ENCODE measurements around the gene PRPF8. TPM values are rescaled to one million over a fixed set of nuclear protein-coding genes. Genes with fewer than 3 reads are reported as not detected.
A peak's percentile ranks its signal among the peaks of the same experiment; 100 is the strongest.

Gene PRPF8
- total RNA-seq, 4 donors from 2014 or later = 123 to 413 (median 243) TPM

DNA sequence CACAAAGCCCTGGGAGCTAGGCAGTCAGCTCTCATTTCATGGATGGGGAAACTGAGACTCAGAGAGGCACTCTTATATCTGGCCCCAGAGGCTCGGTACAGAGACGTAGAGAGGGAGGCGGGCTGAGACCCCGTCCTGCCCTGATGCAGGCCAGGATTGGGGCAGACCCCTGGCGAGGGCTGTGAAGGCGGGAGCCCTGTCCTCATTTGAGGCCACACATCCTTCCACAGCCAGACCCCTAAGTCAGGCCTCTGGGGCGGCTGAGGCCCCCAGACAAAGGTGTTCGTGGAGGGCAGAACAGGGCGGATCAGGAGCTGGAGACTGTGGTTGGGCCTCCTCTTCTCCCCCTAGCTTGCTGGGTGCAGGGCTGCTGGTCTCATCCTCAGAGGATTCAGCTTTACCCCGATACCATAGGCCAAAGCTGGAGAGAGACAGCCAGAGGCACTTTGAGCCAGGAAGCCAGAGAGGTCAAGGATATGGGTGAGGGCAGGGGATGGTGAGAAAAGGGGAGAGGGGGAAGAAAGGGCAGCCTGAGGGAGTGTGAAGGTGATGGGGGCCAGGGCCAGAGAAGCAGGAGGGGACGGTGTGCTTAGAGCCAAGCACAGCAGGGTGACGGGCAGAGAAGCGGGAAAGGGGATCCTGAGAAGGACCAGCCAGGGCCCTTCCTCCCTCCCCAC, 38.3 kb downstream of the PRPF8 start:
- no peak for DNase-seq
- H3K27ac ChIP-seq = peak overlapping the region; percentile 56 to 75
- H3K4me3 ChIP-seq = no peak overlapping the region
- no peak for TF ChIP-seq POLR2A (IDR thresholded peaks at IDR 0.05)
- TF ChIP-seq, protein P1, sequence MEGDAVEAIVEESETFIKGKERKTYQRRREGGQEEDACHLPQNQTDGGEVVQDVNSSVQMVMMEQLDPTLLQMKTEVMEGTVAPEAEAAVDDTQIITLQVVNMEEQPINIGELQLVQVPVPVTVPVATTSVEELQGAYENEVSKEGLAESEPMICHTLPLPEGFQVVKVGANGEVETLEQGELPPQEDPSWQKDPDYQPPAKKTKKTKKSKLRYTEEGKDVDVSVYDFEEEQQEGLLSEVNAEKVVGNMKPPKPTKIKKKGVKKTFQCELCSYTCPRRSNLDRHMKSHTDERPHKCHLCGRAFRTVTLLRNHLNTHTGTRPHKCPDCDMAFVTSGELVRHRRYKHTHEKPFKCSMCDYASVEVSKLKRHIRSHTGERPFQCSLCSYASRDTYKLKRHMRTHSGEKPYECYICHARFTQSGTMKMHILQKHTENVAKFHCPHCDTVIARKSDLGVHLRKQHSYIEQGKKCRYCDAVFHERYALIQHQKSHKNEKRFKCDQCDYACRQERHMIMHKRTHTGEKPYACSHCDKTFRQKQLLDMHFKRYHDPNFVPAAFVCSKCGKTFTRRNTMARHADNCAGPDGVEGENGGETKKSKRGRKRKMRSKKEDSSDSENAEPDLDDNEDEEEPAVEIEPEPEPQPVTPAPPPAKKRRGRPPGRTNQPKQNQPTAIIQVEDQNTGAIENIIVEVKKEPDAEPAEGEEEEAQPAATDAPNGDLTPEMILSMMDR (IDR thresholded peaks at IDR 0.05) = no peak
- no peaks in the 10 kb centered on the region for H3K9me3 ChIP-seq
- peaks cover 0 to 20% of the 10 kb centered on the region in 2 donors for H3K4me1 ChIP-seq
- intact Hi-C loops (cut with DNase I; ENCODE audit: low total_unique reads) = loop anchor here (5.0 kb wide), 1 partner anchor 64 kb away; no protein-coding TSS in a partner anchor
- H3K36me3 ChIP-seq = no peaks in the 10 kb centered on the region
- H3K27me3 ChIP-seq = no peaks in the 10 kb centered on the region

GRCh38 chr17:1645207-1646171, 39.2 kb downstream of the PRPF8 start, which contains the start of gene SCARF1:
Gene SCARF1 (minus strand): TSS chr17:1645732. CDS start chr17:1645697, 35 bp downstream.
- peak within 1 kb of the TSS; percentile 56 to 75 for H3K27ac ChIP-seq
- intact Hi-C loops (cut with DNase I; ENCODE audit: low total_unique reads) = loop anchor here (5.0 kb wide), 1 partner anchor 63 kb away; no protein-coding TSS in a partner anchor
- H3K27me3 ChIP-seq = no peaks in the 10 kb centered on the region
- peak in 1 of 2 donors; percentile 56 for DNase-seq
- peaks cover 0 to 20% of the 10 kb centered on the region in 2 donors for H3K4me1 ChIP-seq
- peak within 1 kb of the TSS; percentile 25 to 28 for H3K4me3 ChIP-seq
- TF ChIP-seq, protein P1 (IDR thresholded peaks at IDR 0.05) = no peak
- peak; percentile 19 to 39 for TF ChIP-seq POLR2A (IDR thresholded peaks at IDR 0.05)
- no peaks in the 10 kb centered on the region for H3K9me3 ChIP-seq
- no peaks in the 10 kb centered on the region for H3K36me3 ChIP-seq

DNA sequence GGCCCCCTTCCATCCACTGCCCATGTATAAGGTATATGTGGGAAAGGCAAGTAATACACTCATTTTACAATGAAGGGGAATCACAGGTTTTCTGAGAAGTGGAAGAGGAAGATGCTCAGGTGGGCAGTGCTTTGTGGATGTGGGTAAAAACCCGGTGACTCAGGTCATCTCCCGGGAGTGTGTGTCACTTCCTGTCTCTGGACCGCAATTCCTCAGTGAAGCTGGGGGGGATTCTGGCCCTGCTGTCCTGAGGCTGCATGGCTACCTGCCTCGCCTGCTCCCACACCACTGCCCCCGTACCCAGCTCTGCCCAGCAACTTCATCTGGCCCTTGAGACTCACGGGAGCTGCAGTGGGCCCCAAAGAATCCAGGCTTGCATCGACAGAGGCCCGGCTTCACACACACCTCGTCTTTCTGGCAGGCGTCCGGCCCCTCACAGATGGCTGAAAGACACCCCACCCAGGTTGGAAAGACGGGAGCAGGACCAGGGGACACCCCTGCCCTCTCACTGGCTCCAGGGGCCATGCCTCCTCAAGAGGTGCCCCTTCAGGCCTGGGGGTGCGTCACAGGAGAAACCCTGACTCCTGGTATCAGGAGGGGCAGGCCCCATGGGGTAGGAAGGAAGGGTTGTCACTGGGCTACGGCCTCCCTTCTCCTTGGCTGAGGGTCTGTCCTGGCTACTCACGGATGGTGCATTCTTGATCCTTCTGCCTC, 40.0 kb downstream of the PRPF8 start:
- intact Hi-C loops (cut with DNase I; ENCODE audit: low total_unique reads) = loop anchor here (5.0 kb wide), 1 partner anchor 62 kb away; no protein-coding TSS in a partner anchor
- H3K4me3 ChIP-seq = peak overlapping the region; percentile 25 to 28
- H3K4me1 ChIP-seq = peaks cover 0 to 17% of the 10 kb centered on the region in 2 donors
- DNase-seq = no peak
- no peak for TF ChIP-seq POLR2A (IDR thresholded peaks at IDR 0.05)
- TF ChIP-seq, protein P1 (IDR thresholded peaks at IDR 0.05) = no peak
- H3K27me3 ChIP-seq = no peaks in the 10 kb centered on the region
- H3K36me3 ChIP-seq = no peaks in the 10 kb centered on the region
- H3K27ac ChIP-seq = peak overlapping the region; percentile 56 to 75
- H3K9me3 ChIP-seq = no peaks in the 10 kb centered on the region

GRCh38 chr17:1643999-1644492, 40.6 kb downstream of the PRPF8 start:
- TF ChIP-seq, protein P1 (IDR thresholded peaks at IDR 0.05) = no peak
- TF ChIP-seq POLR2A (IDR thresholded peaks at IDR 0.05) = no peak
- no peaks in the 10 kb centered on the region for H3K27me3 ChIP-seq
- peak overlapping the region; percentile 56 to 75 for H3K27ac ChIP-seq
- peaks cover 0 to 17% of the 10 kb centered on the region in 2 donors for H3K4me1 ChIP-seq
- intact Hi-C loops (cut with DNase I; ENCODE audit: low total_unique reads) = no loop called here
- H3K9me3 ChIP-seq = no peaks in the 10 kb centered on the region
- DNase-seq = no peak
- no peaks in the 10 kb centered on the region for H3K36me3 ChIP-seq
- H3K4me3 ChIP-seq = peak overlapping the region; percentile 0 to 35
